A549 treated with AZD2906 at 1 μM for 4 hours (cell line): ENCODE measurements around the gene OR5M3. TPM values are rescaled to one million over a fixed set of nuclear protein-coding genes. Genes with fewer than 3 reads are reported as not detected.

Experiments
- total RNA-seq: library from RNA; stranded (reverse); fragments of 200-300 nt; extraction: Qiagen RNA extraction; gene quantifications from 5 replicates; pipeline ENCODE4 v1.2.3, GENCODE V29; 2022

The OR5M3 gene
- total RNA-seq, result not detected in 5 replicates

GRCh38 chr11:56473252-56473651 lies at the start of gene OR5M3:
Gene OR5M3 (minus strand): TSS chr11:56473352. CDS start chr11:56470497, 2,855 bp downstream.

GRCh38 chr11:56491270-56491669 lies 18.1 kb upstream of the OR5M3 start, which contains the start of gene OR5M8:
Gene OR5M8 (minus strand): TSS chr11:56491370. CDS start chr11:56491370, 0 bp downstream.

Other genes with a start within 250 kb of the OR5M3 start
- gene OR5T2, start 239.1 kb downstream of the OR5M3 start, total RNA-seq, result not detected in 5 replicates
- gene OR5T3, start 221.1 kb downstream of the OR5M3 start, total RNA-seq, result not detected in 5 replicates
- not detected in 5 replicates for gene OR5T1, start 199.2 kb downstream of the OR5M3 start, total RNA-seq
- gene OR8H1, start 181.1 kb downstream of the OR5M3 start, total RNA-seq, result not detected in 5 replicates
- gene OR8K3, start 158.2 kb downstream of the OR5M3 start, total RNA-seq, result not detected in 5 replicates
- gene OR8K1, start 127.3 kb downstream of the OR5M3 start, total RNA-seq, result not detected in 5 replicates
- not detected in 5 replicates for gene OR8J1, start 119.1 kb downstream of the OR5M3 start, total RNA-seq
- gene OR8U1, start 97.7 kb downstream of the OR5M3 start, total RNA-seq, result not detected in 5 replicates
- not detected in 5 replicates for gene OR5AL1, start 60.7 kb downstream of the OR5M3 start, total RNA-seq
- gene OR5M8, start 18.0 kb upstream of the OR5M3 start, total RNA-seq, result not detected in 5 replicates
- not detected in 5 replicates for gene OR5M11, start 69.9 kb upstream of the OR5M3 start, total RNA-seq
- not detected in 5 replicates for gene OR5M10, start 104.4 kb upstream of the OR5M3 start, total RNA-seq
- gene OR5M1, start 141.5 kb upstream of the OR5M3 start, total RNA-seq, result not detected in 5 replicates
- not detected in 5 replicates for gene OR5AP2, start 169.1 kb upstream of the OR5M3 start, total RNA-seq
- not detected in 5 replicates for gene OR5AR1, start 190.3 kb upstream of the OR5M3 start, total RNA-seq
- not detected in 5 replicates for gene OR9G1, start 225.7 kb upstream of the OR5M3 start, total RNA-seq